Raji (cell line): ENCODE data around the gene SRPX2.

Experiments used
- POLR2A ChIP-seq: IDR thresholded peaks from 2 replicates; pipeline ENCODE4 v1.6.1; 2011; ENCODE audit warnings: low read depth, low read length, control low read depth; ENCODE audit not compliant: insufficient read depth

Gene SRPX2

DNA sequence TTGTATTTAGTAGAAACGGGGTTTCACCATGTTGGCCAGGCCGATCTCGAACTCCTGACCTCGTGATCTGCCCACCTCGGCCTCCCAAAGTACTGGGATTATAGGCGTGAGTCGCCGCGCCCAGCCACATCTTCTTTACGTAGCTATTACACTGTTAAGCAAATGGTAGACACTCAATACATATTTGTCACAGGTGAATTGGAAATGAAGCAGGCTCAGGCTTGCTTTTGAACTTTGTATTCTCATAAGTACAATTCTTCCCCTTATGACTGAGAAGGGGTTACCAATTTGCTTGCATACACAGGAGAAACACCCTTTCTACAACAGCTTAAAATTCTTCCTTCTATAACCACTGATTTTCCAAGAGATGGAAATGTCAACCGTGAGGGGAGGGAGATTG lies 787 bp upstream of the SRPX2 start:
- TF ChIP-seq POLR2A = no peak

GRCh38 chrX:100645106-100645505 lies 1.1 kb downstream of the SRPX2 start:
- no peak for TF ChIP-seq POLR2A

DNA sequence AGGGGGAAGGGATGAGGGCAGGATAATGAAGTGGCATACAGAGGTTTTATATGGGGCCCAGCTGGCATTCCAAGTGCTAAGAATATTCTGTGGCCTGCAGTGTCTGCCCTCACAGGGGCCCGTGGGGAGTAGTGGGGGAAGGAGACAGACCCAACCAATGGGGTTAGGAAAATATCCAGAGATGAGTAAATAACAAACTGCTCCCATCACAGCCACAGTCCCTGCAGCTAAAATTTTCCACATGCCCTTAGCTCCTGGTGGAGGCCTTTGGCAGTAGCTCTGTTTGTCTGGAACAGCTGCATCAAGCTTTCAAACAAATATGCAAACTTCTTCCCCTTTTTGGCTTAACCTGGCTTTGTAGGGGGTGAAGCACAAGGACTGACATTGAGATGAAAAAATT lies 3.1 kb downstream of the SRPX2 start:
- no peak for TF ChIP-seq POLR2A

DNA sequence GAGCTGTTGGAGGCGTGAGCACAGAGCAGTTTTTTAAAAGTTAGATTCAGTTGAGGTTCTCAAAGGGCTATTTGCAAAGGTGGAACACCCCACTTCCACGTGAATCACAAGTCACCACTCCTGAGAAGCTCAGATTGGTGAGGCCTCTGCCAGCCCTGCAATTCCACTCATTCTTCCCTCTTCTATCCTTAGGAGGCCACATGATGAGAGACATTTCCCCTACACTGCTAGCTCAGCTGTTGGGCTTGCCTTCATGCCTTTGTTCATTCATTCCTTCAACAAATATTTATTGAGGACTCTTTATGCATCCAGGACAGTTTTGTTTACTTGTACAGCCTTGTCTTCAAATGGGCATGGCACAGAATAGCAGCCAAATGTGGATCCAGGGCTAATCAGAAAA lies 3.7 kb downstream of the SRPX2 start:
- TF ChIP-seq POLR2A = no peak

GRCh38 chrX:100648458-100649417 lies 4.7 kb downstream of the SRPX2 start:
- no peak for TF ChIP-seq POLR2A

DNA sequence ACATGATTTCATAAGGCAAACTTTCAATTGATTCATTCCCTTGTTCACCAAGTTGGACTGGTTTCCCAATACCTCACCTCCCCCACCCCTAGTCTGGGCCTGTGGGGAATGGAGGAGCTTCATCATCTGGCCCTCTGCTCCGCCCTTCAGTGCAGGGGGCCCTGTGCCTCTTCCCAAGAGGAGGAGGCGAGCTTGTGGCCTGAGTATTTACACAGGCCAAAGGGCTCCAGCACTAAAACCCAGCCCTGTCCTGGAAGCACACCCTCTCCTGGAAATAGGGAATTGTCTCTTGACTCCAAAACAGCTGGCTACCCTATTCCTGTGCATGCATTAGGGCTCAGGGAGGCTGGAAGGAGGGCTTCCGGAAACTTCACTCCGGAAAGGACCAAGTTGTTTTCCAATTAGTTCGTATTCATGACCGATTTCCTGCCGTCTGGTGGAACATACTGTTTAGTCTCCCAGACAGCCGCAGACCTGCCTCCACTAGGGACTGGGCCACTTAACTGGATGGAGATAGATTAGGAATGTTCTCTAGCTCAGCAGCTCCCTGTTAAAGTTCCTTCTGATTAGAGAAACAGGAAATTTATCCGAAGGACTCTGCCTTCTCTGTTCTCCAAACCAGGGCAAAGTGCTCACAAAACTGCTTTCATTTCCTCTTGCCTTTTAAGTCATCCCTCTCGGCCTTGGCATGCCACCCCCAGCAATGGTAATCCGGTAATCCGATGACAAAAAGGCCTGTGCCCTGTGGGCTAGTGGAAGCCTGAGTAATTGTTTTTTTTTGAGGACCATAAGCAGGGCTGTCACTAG lies 5.8 kb downstream of the SRPX2 start:
- no peak for TF ChIP-seq POLR2A

DNA sequence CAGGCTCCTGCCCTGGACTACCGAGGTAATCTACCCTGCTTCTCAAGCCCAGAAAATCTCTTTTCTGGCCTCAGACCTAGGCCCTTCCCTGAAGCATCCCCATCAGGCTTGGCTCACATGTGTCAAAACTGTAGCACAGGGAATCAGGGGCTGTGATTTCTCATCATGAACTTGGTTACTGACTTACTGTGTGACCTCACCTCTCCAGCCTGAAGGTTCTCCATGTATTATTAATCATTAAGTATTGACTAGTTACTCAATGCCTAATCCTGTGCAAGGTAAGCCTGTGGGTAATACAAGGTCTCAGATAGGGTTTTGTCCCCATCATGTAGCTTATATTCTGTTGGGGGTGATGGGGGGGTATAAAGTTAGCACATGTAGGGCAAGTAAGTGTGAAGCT lies 6.8 kb downstream of the SRPX2 start:
- no peak for TF ChIP-seq POLR2A

DNA sequence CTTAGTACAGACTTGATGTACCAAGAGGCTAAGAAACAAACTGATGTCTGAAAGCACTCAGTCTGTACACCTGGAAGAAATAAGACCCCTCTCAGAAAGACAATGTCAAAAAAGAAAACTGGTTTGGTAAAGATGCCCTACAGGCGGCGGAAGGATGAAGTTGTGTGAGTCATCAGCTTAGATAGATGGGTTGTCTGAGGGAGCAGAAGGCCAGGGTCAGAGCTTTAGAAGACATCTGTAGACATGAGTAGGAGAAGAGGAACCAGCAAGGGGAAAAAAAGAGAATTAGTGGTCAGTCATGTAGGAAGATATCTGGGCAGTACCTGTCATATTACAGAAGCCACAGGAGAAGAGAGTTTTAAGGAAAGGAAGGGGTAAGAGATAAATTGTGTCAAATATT lies 8.3 kb downstream of the SRPX2 start:
- TF ChIP-seq POLR2A = no peak

- TF ChIP-seq POLR2A = no peak
These were observed 10.3 kb downstream of the SRPX2 start for GRCh38 chrX:100654261-100654660.

GRCh38 chrX:100658941-100659381 lies 15.0 kb downstream of the SRPX2 start:
- TF ChIP-seq POLR2A = no peak

GRCh38 chrX:100659431-100660137 lies 15.6 kb downstream of the SRPX2 start:
- no peak for TF ChIP-seq POLR2A

GRCh38 chrX:100662170-100662569 lies 18.2 kb downstream of the SRPX2 start:
- no peak for TF ChIP-seq POLR2A

DNA sequence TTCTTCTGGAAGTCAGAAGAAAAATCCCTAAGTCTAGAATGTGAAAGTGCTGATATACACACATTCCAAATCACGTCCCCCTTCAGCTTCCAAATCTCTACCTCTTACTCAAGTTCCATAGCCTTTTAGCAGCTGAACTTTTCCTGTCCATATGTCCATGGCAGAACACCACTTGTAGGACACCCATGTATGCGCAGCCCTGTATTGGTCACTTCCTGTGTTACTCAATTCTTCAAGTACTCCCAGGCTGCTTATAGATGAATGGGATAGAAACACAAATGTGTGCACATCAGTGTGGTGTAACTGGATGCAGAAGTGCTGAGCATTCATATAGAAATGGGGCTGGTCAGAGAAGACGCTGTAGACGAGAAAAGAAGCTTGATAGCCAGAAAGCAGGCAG lies 18.8 kb downstream of the SRPX2 start:
- no peak for TF ChIP-seq POLR2A

DNA sequence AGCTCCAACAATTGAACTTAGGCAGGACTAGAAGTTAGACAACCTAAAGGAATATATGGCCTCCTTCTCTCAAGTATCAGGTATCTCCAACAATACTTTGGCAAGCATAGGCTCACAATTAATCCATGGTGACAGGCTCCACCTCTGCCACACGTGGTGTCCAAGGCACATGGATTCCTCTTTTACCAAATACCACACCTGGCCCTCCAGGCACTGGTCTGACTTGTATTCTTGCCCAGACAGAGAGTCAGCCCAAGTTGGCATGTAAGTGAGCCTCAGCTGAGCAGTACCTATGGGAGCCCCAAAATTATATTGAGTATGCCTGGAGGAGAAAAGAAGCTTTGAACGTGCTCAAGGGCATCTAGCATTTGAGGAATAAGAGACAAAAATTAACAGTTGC lies 19.6 kb downstream of the SRPX2 start:
- TF ChIP-seq POLR2A = no peak

DNA sequence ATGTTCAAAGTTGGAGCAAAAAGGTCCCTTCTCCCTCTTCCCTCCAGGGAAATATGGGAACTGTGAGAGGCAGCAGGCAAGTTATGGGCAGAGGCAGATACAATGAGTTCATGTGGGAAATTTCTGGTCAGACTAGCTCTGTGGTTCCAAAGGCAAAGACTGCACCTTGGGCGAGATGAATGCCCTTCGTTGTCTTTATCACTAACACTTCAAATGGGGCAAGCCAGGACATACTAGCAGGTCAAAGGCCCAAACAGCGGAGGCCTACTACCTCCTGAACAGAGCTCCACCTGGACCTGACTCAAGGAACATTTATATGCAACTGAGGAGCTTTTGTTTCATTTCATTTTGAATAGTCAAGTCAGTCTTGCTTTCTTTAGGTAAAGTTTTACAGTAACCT lies 29.0 kb downstream of the SRPX2 start:
- no peak for TF ChIP-seq POLR2A
